ENCODE data around the gene SYT12. TPM values are rescaled to one million over a fixed set of nuclear protein-coding genes. Genes with fewer than 3 reads are reported as not detected.

SYT12 gene
- not detected for total RNA-seq

DNA sequence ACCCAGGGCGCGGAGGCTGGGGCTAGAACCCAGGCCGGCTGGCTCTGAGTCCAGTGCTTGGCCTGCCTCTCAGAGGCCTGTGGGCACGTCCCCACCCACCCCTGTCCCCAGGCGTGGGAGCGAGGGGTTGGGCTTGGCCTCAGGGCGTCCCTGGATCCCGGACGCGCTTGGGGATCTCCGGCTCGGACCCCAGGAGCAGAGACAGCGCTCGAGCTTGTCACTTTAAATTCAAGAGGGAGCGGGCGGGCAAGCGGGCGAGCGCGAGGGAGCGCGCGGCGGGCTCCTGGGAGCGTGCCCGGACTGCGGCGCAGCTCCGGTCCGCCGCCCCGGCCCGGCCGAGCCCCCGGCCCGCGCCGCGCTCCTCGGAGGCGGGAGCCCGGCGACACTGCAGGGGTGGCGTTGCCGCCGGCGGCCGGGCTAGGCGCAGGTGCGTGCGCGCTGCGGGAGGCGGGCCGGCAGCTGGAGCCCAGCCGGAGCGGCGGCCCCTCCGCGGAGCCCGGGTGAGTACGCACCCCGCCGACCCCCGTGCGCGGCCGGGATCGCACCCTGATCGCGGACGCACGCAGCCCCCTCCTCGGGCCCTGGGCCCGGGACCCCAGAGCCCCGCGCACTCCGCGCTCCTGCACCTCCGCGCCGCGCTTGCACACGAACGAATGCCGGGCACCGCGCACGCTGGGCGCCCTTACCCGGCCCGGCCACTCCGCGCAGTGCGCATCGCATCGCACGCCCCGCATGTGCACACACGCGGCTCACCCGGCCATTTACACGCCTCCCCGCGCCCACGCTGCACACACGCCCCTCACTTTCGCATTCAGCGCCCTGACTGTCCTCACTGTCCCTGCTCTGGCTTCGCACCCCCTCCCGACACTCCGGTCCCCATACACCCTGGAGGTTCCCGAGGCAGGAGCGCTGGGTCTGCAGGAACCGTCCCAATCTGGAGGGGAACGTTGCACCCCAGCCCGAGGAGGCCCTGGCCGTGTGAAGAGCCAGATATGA, at the start of gene SYT12:
Gene SYT12, plus strand, starts transcription at position 174 of the 996 bp plus-strand sequence. CDS start 7,011 bp downstream, outside the sequence.
- Mint-ChIP-seq H3K4me1 (ENCODE audit: low read depth) (peaks cover 29% of the 10 kb centered on the region), H3K9me3 (peaks cover 4% of the 10 kb centered on the region), H3K36me3 (ENCODE audit: low read depth) (no peaks in the 10 kb centered on the region), H3K27ac (no peak within 1 kb of the TSS), H3K27me3 (ENCODE audit: low read depth) (peaks cover 39% of the 10 kb centered on the region), H3K4me3 (peak within 1 kb of the TSS; percentile 70)
- intact Hi-C loops (cut with micrococcal nuclease): loop anchor here (5.0 kb wide), 1 partner anchor 131 kb away; no protein-coding TSS in a partner anchor
- peak; percentile 18 for DNase-seq
- CTCF ChIA-PET: interaction anchor here (0.5 to 0.6 kb wide), 2 partner anchors 14 to 44 kb away, joined by 3 read pairs; no protein-coding TSS in a partner anchor

GRCh38 chr11:66973956-66974580, 48.9 kb upstream of the SYT12 start:
- CTCF ChIA-PET: interaction anchor here (0.7 kb wide), 1 partner anchor 382 kb away, joined by 3 read pairs; no protein-coding TSS in a partner anchor

GRCh38 chr11:66974724-66975404, 48.1 kb upstream of the SYT12 start, which contains the start of gene C11orf86:
Gene C11orf86 (plus strand): TSS chr11:66975304. CDS start chr11:66975363, 59 bp downstream.
- Mint-ChIP-seq H3K27ac (no peak within 1 kb of the TSS), H3K36me3 (ENCODE audit: low read depth) (peaks cover 1% of the 10 kb centered on the region), H3K4me3 (no peak within 1 kb of the TSS), H3K4me1 (ENCODE audit: low read depth) (peaks cover 7% of the 10 kb centered on the region), H3K9me3 (peaks cover 10% of the 10 kb centered on the region), H3K27me3 (ENCODE audit: low read depth) (no peaks in the 10 kb centered on the region)
- DNase-seq: no peak
- CTCF ChIA-PET: interaction anchor here (0.6 to 1.3 kb wide), 8 partner anchors 12 to 382 kb away, joined by 3 to 5 read pairs (median 3); no protein-coding TSS in a partner anchor
- intact Hi-C loops (cut with micrococcal nuclease): loop anchor here (1.0 to 5.0 kb wide), 2 partner anchors 83 to 281 kb away; no protein-coding TSS in a partner anchor

More at GRCh38 chr11:66973956-66974580, 48.9 kb upstream of the SYT12 start:
- H3K4me1 Mint-ChIP-seq (ENCODE audit: low read depth): peaks cover 7% of the 10 kb centered on the region
- no peak for DNase-seq
- no peaks in the 10 kb centered on the region for H3K27me3 Mint-ChIP-seq (ENCODE audit: low read depth)
- no peak overlapping the region for H3K27ac Mint-ChIP-seq
- H3K9me3 Mint-ChIP-seq: peaks cover 3% of the 10 kb centered on the region
- intact Hi-C loops (cut with micrococcal nuclease): no loop called here
- H3K4me3 Mint-ChIP-seq: no peak overlapping the region
- peaks cover 1% of the 10 kb centered on the region for H3K36me3 Mint-ChIP-seq (ENCODE audit: low read depth)

- intact Hi-C loops (cut with micrococcal nuclease): loop anchor here (1.0 to 5.0 kb wide), 2 partner anchors 83 to 281 kb away; no protein-coding TSS in a partner anchor
Observed at GRCh38 chr11:66975405-66976027, 47.4 kb upstream of the SYT12 start.

DNA sequence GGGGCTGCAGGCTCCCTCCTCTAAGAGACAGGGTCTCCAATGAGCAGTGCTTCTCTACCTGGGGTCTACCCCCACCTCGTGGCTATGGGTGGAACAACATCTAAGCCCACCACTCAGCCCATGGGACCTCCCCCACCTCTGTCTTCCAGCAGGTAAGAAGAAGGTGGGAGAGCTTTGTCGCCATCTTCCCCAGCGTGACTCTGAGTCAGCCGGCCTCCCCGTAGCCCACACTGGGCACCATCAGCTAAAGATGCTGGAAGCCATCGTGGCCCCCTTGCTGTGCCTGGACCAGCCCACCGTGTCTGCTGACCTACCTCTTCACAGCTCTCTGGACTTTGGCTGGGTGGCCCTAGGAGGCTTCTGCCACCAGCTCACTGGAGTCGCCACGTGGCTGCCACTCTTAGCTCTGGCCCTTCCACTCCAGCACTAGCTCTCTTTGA, 46.9 kb upstream of the SYT12 start:
- Mint-ChIP-seq H3K4me3 (no peak overlapping the region), H3K4me1 (ENCODE audit: low read depth) (peaks cover under 1% of the 10 kb centered on the region), H3K36me3 (ENCODE audit: low read depth) (peaks cover 1% of the 10 kb centered on the region), H3K9me3 (peaks cover 10% of the 10 kb centered on the region), H3K27ac (no peak overlapping the region), H3K27me3 (ENCODE audit: low read depth) (no peaks in the 10 kb centered on the region)
- intact Hi-C loops (cut with micrococcal nuclease): loop anchor here (5.0 kb wide), 1 partner anchor 84 kb away; no protein-coding TSS in a partner anchor
- peak; percentile 30 for DNase-seq
- CTCF ChIA-PET: interaction anchor here (0.6 to 1.3 kb wide), 9 partner anchors 12 to 147 kb away, joined by 3 to 6 read pairs (median 4); no protein-coding TSS in a partner anchor

More at GRCh38 chr11:66975405-66976027, 47.4 kb upstream of the SYT12 start:
- peaks cover 6% of the 10 kb centered on the region for H3K4me1 Mint-ChIP-seq (ENCODE audit: low read depth)
- CTCF ChIA-PET: interaction anchor here (0.6 to 1.3 kb wide), 7 partner anchors 12 to 134 kb away, joined by 3 to 5 read pairs (median 3); no protein-coding TSS in a partner anchor
- no peak overlapping the region for H3K27ac Mint-ChIP-seq
- peaks cover 10% of the 10 kb centered on the region for H3K9me3 Mint-ChIP-seq
- no peak overlapping the region for H3K4me3 Mint-ChIP-seq
- no peaks in the 10 kb centered on the region for H3K27me3 Mint-ChIP-seq (ENCODE audit: low read depth)
- no peak for DNase-seq
- H3K36me3 Mint-ChIP-seq (ENCODE audit: low read depth): peaks cover 1% of the 10 kb centered on the region

DNA sequence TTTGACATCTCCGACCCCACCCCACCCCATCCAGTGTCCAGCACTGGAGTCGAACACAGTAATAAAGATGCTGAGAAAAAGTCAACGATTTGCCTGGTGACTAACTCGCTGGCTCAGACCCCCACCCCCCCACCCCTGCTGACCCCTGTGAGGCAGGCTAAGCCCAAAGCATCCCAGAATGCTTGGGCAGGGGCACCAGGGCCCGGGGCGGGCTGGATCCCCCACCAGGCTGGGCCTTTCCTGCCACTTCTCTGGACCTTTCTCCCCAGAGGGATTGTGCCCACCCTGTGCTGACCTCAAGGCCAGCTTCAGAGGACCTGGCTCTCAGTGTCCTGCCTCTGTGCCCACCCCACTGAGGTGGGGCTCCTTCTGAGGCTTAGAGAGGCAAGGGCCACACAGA, 46.0 kb upstream of the SYT12 start:
- Mint-ChIP-seq H3K27me3 (ENCODE audit: low read depth) (no peaks in the 10 kb centered on the region), H3K36me3 (ENCODE audit: low read depth) (peaks cover 1% of the 10 kb centered on the region), H3K4me3 (no peak overlapping the region), H3K9me3 (peaks cover 10% of the 10 kb centered on the region), H3K4me1 (ENCODE audit: low read depth) (peaks cover under 1% of the 10 kb centered on the region), H3K27ac (no peak overlapping the region)
- CTCF ChIA-PET: interaction anchor here (0.6 to 0.8 kb wide), 4 partner anchors 14 to 148 kb away, joined by 3 to 6 read pairs (median 4); no protein-coding TSS in a partner anchor
- intact Hi-C loops (cut with micrococcal nuclease): loop anchor here (5.0 kb wide), 1 partner anchor 85 kb away; no protein-coding TSS in a partner anchor
- no peak for DNase-seq

DNA sequence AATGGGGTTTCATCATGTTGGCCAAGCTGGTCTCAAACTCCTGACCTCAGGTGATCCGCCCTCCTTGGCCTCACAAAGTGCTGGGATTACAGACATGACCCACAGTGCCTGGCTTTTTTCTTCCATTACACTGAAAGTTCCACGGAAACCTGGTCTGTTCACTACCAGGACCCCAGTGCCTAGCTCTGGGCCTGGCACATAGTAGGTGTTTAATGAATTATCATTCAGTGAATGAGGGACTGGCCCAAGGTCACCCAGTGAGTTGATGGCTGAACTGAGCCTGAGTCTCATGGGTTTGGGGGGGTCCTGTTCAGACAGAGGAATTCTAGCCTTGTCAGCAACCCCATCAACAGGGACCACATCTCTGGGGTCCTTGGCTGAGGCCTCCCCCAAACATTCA, 44.7 kb upstream of the SYT12 start:
- intact Hi-C loops (cut with micrococcal nuclease): loop anchor here (5.0 kb wide), 1 partner anchor 86 kb away; no protein-coding TSS in a partner anchor
- Mint-ChIP-seq H3K4me1 (ENCODE audit: low read depth) (peaks cover 5% of the 10 kb centered on the region), H3K36me3 (ENCODE audit: low read depth) (peaks cover 1% of the 10 kb centered on the region), H3K4me3 (no peak overlapping the region), H3K9me3 (peaks cover 10% of the 10 kb centered on the region), H3K27me3 (ENCODE audit: low read depth) (peaks cover 4% of the 10 kb centered on the region), H3K27ac (no peak overlapping the region)
- DNase-seq: no peak
- CTCF ChIA-PET: no interaction called here

DNA sequence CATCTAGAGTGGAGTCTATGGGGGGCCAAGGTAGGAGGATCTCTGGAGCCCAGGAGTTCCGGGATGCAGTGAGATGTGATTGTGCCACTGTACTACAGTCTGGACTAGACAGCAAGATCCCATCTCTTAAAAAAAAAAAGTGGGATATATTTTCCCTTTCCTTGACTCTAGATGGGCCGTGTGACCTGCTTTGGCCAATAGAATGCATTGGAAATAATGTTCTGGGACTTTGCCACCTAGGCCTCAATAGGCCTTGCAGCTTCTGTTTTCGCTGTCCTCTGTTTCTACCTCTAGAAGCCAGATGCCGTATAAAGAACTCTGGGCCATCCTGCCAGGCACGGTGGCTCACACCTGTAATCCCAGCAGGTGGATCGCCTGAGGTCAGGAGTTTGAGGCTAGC, 44.2 kb upstream of the SYT12 start:
- H3K9me3 Mint-ChIP-seq: peaks cover 10% of the 10 kb centered on the region
- H3K36me3 Mint-ChIP-seq (ENCODE audit: low read depth): peaks cover 1% of the 10 kb centered on the region
- peaks cover 5% of the 10 kb centered on the region for H3K4me1 Mint-ChIP-seq (ENCODE audit: low read depth)
- DNase-seq: no peak
- intact Hi-C loops (cut with micrococcal nuclease): loop anchor here (5.0 kb wide), 1 partner anchor 86 kb away; no protein-coding TSS in a partner anchor
- CTCF ChIA-PET: interaction anchor here (0.6 kb wide), 1 partner anchor 45 kb away, joined by 3 read pairs; no protein-coding TSS in a partner anchor
- H3K4me3 Mint-ChIP-seq: no peak overlapping the region
- peaks cover 4% of the 10 kb centered on the region for H3K27me3 Mint-ChIP-seq (ENCODE audit: low read depth)
- H3K27ac Mint-ChIP-seq: no peak overlapping the region

GRCh38 chr11:66979336-66979980, 43.5 kb upstream of the SYT12 start:
- H3K9me3 Mint-ChIP-seq: peaks cover 10% of the 10 kb centered on the region
- CTCF ChIA-PET: interaction anchor here (0.6 kb wide), 1 partner anchor 44 kb away, joined by 3 read pairs; no protein-coding TSS in a partner anchor
- intact Hi-C loops (cut with micrococcal nuclease): loop anchor here (5.0 kb wide), 1 partner anchor 87 kb away; no protein-coding TSS in a partner anchor
- peaks cover 4% of the 10 kb centered on the region for H3K27me3 Mint-ChIP-seq (ENCODE audit: low read depth)
- peaks cover 5% of the 10 kb centered on the region for H3K4me1 Mint-ChIP-seq (ENCODE audit: low read depth)
- DNase-seq: no peak
- H3K4me3 Mint-ChIP-seq: no peak overlapping the region
- peaks cover 1% of the 10 kb centered on the region for H3K36me3 Mint-ChIP-seq (ENCODE audit: low read depth)
- no peak overlapping the region for H3K27ac Mint-ChIP-seq

- Mint-ChIP-seq H3K4me3 (no peak overlapping the region), H3K27me3 (ENCODE audit: low read depth) (peaks cover 4% of the 10 kb centered on the region), H3K36me3 (ENCODE audit: low read depth) (peaks cover 1% of the 10 kb centered on the region), H3K27ac (no peak overlapping the region), H3K9me3 (peaks cover 10% of the 10 kb centered on the region), H3K4me1 (ENCODE audit: low read depth) (peaks cover 5% of the 10 kb centered on the region)
- CTCF ChIA-PET: no interaction called here
- peak; percentile 42 for DNase-seq
- intact Hi-C loops (cut with micrococcal nuclease): no loop called here
Observed at GRCh38 chr11:66981976-66982578, 40.9 kb upstream of the SYT12 start.
